HG02981 (cell line): ENCODE data around the gene RASD1.

Experiments
- ATAC-seq: cut with Tn5 transposase; IDR thresholded peaks from one replicate; pipeline ENCODE4 v1.9.1; 2021; ENCODE audit warnings: mild to moderate bottlenecking, moderate library complexity; ENCODE audit not compliant: unreplicated experiment

Gene RASD1

GRCh38 chr17:17527956-17528500, 31.8 kb upstream of the RASD1 start:
- no peak for ATAC-seq

GRCh38 chr17:17527534-17527933, 31.3 kb upstream of the RASD1 start:
- ATAC-seq, result no peak

GRCh38 chr17:17526369-17526768, 30.2 kb upstream of the RASD1 start:
- no peak for ATAC-seq

GRCh38 chr17:17525956-17526355, 29.8 kb upstream of the RASD1 start:
- no peak for ATAC-seq

GRCh38 chr17:17525311-17525710, 29.1 kb upstream of the RASD1 start:
- ATAC-seq, result no peak

GRCh38 chr17:17523731-17524490, 27.7 kb upstream of the RASD1 start:
- ATAC-seq, result no peak

GRCh38 chr17:17523001-17523730, 27.0 kb upstream of the RASD1 start:
- no peak for ATAC-seq

- no peak for ATAC-seq
Measured at GRCh38 chr17:17520599-17521232, 24.5 kb upstream of the RASD1 start.

GRCh38 chr17:17519886-17520285, 23.7 kb upstream of the RASD1 start:
- ATAC-seq, result no peak

GRCh38 chr17:17518951-17519350, 22.8 kb upstream of the RASD1 start:
- ATAC-seq, result no peak

- no peak for ATAC-seq
Measured at GRCh38 chr17:17518014-17518413, 21.8 kb upstream of the RASD1 start.

GRCh38 chr17:17516941-17517720, 20.9 kb upstream of the RASD1 start:
- ATAC-seq, result no peak

- ATAC-seq, result no peak
Measured at GRCh38 chr17:17515934-17516930, 20.0 kb upstream of the RASD1 start.

- ATAC-seq, result no peak
Measured at GRCh38 chr17:17514993-17515933, 19.1 kb upstream of the RASD1 start.

GRCh38 chr17:17514361-17514992, 18.3 kb upstream of the RASD1 start:
- no peak for ATAC-seq

GRCh38 chr17:17513626-17514025, 17.4 kb upstream of the RASD1 start:
- no peak for ATAC-seq

GRCh38 chr17:17512866-17513265, 16.7 kb upstream of the RASD1 start:
- ATAC-seq, result no peak
